GM19023 (cell line): ENCODE data around the gene BBOF1.
"Not testable (repeated sequence)": the region's sequence is repeated elsewhere in the genome, so short reads cannot be mapped to it uniquely, and the experiment has no call there.

Experiments used
- ATAC-seq: cut with Tn5 transposase; IDR thresholded peaks from one replicate; pipeline ENCODE4 v1.9.1; 2021; ENCODE audit warnings: mild to moderate bottlenecking, moderate library complexity; ENCODE audit not compliant: unreplicated experiment

BBOF1 gene

DNA sequence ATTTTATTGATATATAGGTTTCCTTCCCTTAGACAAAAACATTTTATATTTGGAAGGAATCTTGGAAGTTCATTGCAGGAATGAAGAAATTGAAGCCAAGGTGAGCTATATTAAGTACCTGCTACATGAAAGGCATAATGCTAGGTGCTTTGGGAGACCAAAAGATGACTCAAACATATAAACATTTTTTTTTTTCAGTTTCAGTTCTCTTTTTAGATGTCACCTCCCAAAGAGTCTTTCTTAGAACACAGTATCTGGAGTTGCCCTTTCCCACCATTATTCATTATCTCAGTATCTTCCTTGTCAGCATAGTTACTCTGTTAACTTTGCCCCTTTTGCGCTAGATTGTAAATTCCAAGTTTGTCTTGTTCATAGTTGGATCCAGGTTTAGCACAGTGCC lies 66.7 kb downstream of the BBOF1 start:
- ATAC-seq, result no peak

DNA sequence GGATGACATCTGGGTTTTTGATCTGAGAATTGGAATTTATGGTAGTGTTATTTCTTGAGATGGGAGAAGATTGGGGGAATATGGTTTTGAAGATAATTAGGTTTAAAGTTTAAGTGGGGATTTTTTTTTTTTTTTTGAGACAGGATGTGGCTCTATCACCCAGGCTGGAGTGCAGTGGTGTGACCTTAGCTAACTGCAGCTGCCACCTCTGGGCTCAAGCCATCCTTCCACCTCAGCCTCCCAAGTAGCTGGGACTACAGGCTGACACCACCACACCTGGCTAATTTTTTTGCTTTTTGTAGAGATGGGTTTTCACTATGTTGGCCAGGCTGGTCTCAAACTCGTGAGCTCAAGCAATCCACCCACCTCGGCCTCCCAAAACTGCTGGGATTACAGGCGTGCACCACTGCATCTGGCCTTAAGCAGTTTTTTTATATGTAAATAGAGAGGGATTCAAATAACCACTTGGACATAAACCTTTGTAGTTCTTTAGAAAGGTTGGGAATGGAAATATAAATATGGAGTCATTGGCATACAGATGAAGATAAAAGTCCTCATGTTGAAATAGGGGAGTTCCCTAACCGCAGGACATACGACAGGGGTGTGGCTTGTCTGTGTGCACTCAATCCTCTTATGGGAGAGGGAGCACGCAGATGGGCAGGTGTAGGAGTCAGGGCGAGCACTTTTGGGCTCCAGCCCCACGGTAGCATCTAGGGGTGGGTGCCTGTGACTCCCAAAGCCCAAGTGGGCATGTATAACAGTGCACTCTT lies 70.3 kb downstream of the BBOF1 start:
- no peak for ATAC-seq

DNA sequence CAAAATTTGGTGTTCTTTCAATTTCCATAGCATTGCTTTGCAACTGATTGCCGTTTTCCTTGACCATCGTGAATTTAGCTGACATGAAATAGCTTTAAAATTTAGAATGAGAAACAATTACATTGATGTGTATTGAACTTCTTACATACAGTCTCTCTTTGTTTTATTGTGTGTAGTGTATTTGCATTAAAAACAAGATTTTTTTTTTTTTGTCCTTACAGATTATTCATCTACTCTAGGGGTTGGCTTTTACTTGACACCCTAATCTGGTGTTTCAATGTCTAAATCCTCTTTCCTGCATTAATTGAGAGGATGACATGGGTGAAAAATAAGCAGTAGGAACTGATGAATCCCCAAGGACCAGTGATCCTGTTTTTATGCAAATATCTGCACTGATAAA lies 86.2 kb downstream of the BBOF1 start:
- ATAC-seq, result no peak

DNA sequence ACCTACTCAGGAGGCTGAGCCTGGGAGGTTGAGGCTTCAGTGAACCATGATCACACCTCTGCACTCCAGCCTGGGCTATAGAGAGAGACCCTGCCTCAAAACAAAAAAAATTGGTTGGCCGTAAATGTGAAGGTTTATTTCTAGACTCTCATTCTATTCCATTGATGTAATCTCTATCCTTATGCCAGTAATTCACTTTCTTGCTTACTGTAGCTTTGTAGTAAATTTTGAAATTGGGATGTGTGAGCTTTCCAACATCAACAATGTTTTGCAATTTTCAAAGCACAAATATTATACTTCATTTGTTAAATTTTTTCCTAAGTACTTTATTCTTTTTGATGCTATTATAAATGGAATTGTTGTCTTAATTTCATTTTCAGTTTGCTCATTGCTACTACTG lies 90.2 kb downstream of the BBOF1 start:
- ATAC-seq, result no peak

DNA sequence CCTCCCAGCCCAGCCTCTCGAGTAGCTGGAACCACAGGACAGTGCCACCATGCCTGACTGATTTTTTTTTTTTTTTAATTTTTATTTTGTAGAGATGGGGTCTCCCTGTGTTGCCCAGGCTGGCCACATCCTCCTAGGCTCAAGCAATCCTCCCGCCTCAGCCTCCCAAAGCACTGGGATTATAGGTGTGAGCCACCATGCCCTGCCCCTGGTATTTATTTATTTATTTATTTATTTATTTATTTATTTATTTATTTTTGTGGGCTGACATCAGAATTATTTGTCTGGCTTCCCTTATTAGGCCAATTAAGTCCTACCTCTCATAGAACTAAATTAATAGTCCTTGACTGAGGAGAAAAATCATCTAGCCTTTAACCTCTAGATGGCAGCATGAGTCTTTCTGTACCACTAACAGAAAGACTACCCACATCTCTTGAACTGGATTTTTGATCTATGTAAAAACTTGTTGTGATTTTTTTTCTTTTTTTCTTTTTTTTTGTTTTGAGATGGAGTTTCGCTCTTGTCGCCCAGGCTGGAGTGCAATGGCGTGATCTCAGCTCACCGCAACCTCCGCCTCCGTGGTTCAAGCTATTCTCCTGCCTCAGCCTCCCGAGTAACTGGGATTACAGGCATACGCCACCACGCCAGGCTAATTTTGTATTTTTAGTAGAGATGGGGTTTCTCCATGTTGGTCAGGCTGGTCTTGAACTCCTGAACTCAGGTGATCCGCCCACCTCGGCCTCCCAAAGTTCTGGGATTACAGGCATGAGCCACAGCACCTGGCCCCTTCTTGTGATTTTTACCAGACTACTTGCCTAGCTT lies 92.5 kb downstream of the BBOF1 start:
- ATAC-seq, result not testable (repeated sequence)
